Measurements from ENCODE around the gene FLOT1. TPM values are rescaled to one million over a fixed set of nuclear protein-coding genes. Genes with fewer than 3 reads are reported as not detected.

The FLOT1 gene
- total RNA-seq, 4 donors from 2014 or later, result 96.9 to 127 (median 117) TPM

- Histone ChIP-seq H3K4me3 (peak within 1 kb of the TSS; percentile 69 to 91 (median 86)), H3K9me3 (no peaks in the 10 kb centered on the region), H3K27ac (peak within 1 kb of the TSS; percentile 94 to 99 (median 97)), H3K27me3 (no peaks in the 10 kb centered on the region), H3K4me1 (peaks cover 27 to 31% of the 10 kb centered on the region in 2 donors), H3K36me3 (peaks cover 0 to 24% of the 10 kb centered on the region in 2 donors)
- DNase-seq (peak; percentile 100), ATAC-seq (peak; percentile 79 to 80)
- in situ Hi-C loops (cut with MboI; ENCODE audit: low sequenced_read_pairs in 4 of 4) (no loop called here), intact Hi-C loops (cut with DNase I; ENCODE audit: low total_unique reads) (loop anchor here (1.0 to 10.0 kb wide), 3 partner anchors 26 to 1478 kb away; partner anchors contain the start of genes GPSM3 and PBX2)
- peak; percentile 41 to 57 (median 46) for TF ChIP-seq CTCF (IDR thresholded peaks at IDR 0.05 in 4 of 5, conservative IDR thresholded peaks at IDR 0.05 in 1 of 5)
- TF ChIP-seq POLR2A (IDR thresholded peaks at IDR 0.05), result peak; percentile 62 to 91
These were observed 25.2 kb downstream of the FLOT1 start, which contains the start of gene MDC1 for GRCh38 chr6:30717129-30717844. Gene MDC1 (minus strand): TSS chr6:30717281. CDS start chr6:30715175, 2,106 bp downstream.

GRCh38 chr6:30716879-30717128 lies 25.7 kb downstream of the FLOT1 start:
- H3K4me3 ChIP-seq, result peak overlapping the region; percentile 69 to 91 (median 86)
- TF ChIP-seq POLR2A (IDR thresholded peaks at IDR 0.05) (no peak), CTCF (IDR thresholded peaks at IDR 0.05 in 4 of 5, conservative IDR thresholded peaks at IDR 0.05 in 1 of 5) (peak in 1 of 5 experiments; percentile 13)
- peak overlapping the region; percentile 94 to 99 (median 97) for H3K27ac ChIP-seq
- no peak for DNase-seq
- H3K9me3 ChIP-seq, result no peaks in the 10 kb centered on the region
- H3K27me3 ChIP-seq, result no peaks in the 10 kb centered on the region
- H3K36me3 ChIP-seq, result peaks cover 0 to 29% of the 10 kb centered on the region in 2 donors
- ATAC-seq, result no peak
- in situ Hi-C loops (cut with MboI; ENCODE audit: low sequenced_read_pairs in 4 of 4) (no loop called here), intact Hi-C loops (cut with DNase I; ENCODE audit: low total_unique reads) (loop anchor here (1.0 to 10.0 kb wide), 3 partner anchors 26 to 1478 kb away; partner anchors contain the start of genes GPSM3 and PBX2)
- H3K4me1 ChIP-seq, result peaks cover 22 to 26% of the 10 kb centered on the region in 2 donors

- DNase-seq (no peak), ATAC-seq (no peak)
- Histone ChIP-seq H3K27me3 (no peaks in the 10 kb centered on the region), H3K9me3 (no peaks in the 10 kb centered on the region), H3K36me3 (peaks cover 0 to 53% of the 10 kb centered on the region in 2 donors), H3K27ac (no peak overlapping the region), H3K4me1 (peaks cover 16% of the 10 kb centered on the region in 2 donors), H3K4me3 (no peak overlapping the region)
- intact Hi-C loops (cut with DNase I; ENCODE audit: low total_unique reads), result loop anchor here (2.0 to 10.0 kb wide), 2 partner anchors 13 to 1481 kb away; partner anchors contain the start of genes GPSM3 and PBX2
- TF ChIP-seq POLR2A (IDR thresholded peaks at IDR 0.05), result no peak
- TF ChIP-seq CTCF (IDR thresholded peaks at IDR 0.05 in 4 of 5, conservative IDR thresholded peaks at IDR 0.05 in 1 of 5), result no peak
- in situ Hi-C loops (cut with MboI; ENCODE audit: low sequenced_read_pairs in 4 of 4), result no loop called here
These were observed 28.2 kb downstream of the FLOT1 start for GRCh38 chr6:30714263-30714662.

- in situ Hi-C loops (cut with MboI; ENCODE audit: low sequenced_read_pairs in 4 of 4) (no loop called here), intact Hi-C loops (cut with DNase I; ENCODE audit: low total_unique reads) (loop anchor here (10.0 kb wide), 1 partner anchor 1482 kb away; the partner anchor contains the start of genes GPSM3 and PBX2)
- Histone ChIP-seq H3K9me3 (no peaks in the 10 kb centered on the region), H3K36me3 (peaks cover 0 to 70% of the 10 kb centered on the region in 2 donors), H3K27ac (no peak overlapping the region), H3K4me3 (no peak overlapping the region), H3K27me3 (no peaks in the 10 kb centered on the region), H3K4me1 (peaks cover 6 to 7% of the 10 kb centered on the region in 2 donors)
- no peak for DNase-seq
- ATAC-seq, result no peak
- TF ChIP-seq CTCF (IDR thresholded peaks at IDR 0.05 in 4 of 5, conservative IDR thresholded peaks at IDR 0.05 in 1 of 5), result no peak
- no peak for TF ChIP-seq POLR2A (IDR thresholded peaks at IDR 0.05)
These were observed 30.0 kb downstream of the FLOT1 start for GRCh38 chr6:30712441-30712945.
